ENCODE results near the gene PZP. TPM values are rescaled to one million over a fixed set of nuclear protein-coding genes. Genes with fewer than 3 reads are reported as not detected.

Gene PZP
- total RNA-seq, 1 experiment from 2014 or later = not detected

- H3K56ac ChIP-seq (ENCODE audit: insufficient read length, low read depth, low read length) = no peak overlapping the region
- no peak overlapping the region for H2BK15ac ChIP-seq (ENCODE audit: low read depth, low read length)
- no peak overlapping the region for H4K5ac ChIP-seq (ENCODE audit: insufficient read length, low read depth, low read length)
- no peak overlapping the region for H2AFZ ChIP-seq (ENCODE audit: low read length)
- TF ChIP-seq CTCF (conservative IDR thresholded peaks at IDR 0.05) = no peak
- H3K27me3 ChIP-seq (ENCODE audit: insufficient read depth, low read length) = no peaks in the 10 kb centered on the region
- Mint-ChIP-seq H3K9me3 (no peaks in the 10 kb centered on the region), H3K27me3 (ENCODE audit: low read depth) (no peaks in the 10 kb centered on the region), H3K4me3 (no peak overlapping the region), H3K36me3 (ENCODE audit: insufficient read depth in 1 of 3, low read depth in 3 of 3) (no peaks in the 10 kb centered on the region; a peak in 1 of 7 replicates), H3K4me1 (no peaks in the 10 kb centered on the region), H3K27ac (no peak overlapping the region)
- no CpG with 5 or more reads among the region's 4 CpGs for WGBS (ENCODE audit: extremely low coverage, insufficient read length, low lambda C conversion rate)
- no peak overlapping the region for H3K4me2 ChIP-seq (ENCODE audit: insufficient read depth, insufficient read length, low read length)
- H3K9ac ChIP-seq (ENCODE audit: extremely low read depth, insufficient read length, low read length) = no peak overlapping the region
- no peak overlapping the region for H2BK12ac ChIP-seq (ENCODE audit: insufficient read length, low read depth, low read length)
- H3K23me2 ChIP-seq (ENCODE audit: insufficient read length, low read depth, low read length, poor library complexity, severe bottlenecking) = no peaks in the 10 kb centered on the region
- H3K14ac ChIP-seq (ENCODE audit: insufficient read depth, low read length) = no peak overlapping the region
- H4K20me1 ChIP-seq (ENCODE audit: control insufficient read depth, insufficient read depth, insufficient read length) = no peaks in the 10 kb centered on the region
- no peak overlapping the region for H3T11ph ChIP-seq (ENCODE audit: low read length)
- no peak overlapping the region for H4K91ac ChIP-seq (ENCODE audit: insufficient read length, low read depth, low read length)
- no peak overlapping the region for H3K23ac ChIP-seq (ENCODE audit: insufficient read length, low read depth, low read length)
- DNase-seq = no peak
- no peak overlapping the region for H3K27ac ChIP-seq (ENCODE audit: insufficient read length, low read depth, low read length)
- H3K4me1 ChIP-seq (ENCODE audit: insufficient read depth, low read length) = no peaks in the 10 kb centered on the region
- H3K9me3 ChIP-seq (ENCODE audit: control insufficient read depth, low read depth, low read length) = no peaks in the 10 kb centered on the region
- H2AK5ac ChIP-seq (ENCODE audit: insufficient read length, low read length) = no peak overlapping the region
- H3K79me1 ChIP-seq (ENCODE audit: insufficient read depth, low read depth, low read length, poor library complexity, severe bottlenecking) = no peaks in the 10 kb centered on the region
- H3K18ac ChIP-seq (ENCODE audit: insufficient read length, low read depth, low read length) = no peak overlapping the region
- no peak overlapping the region for H2BK20ac ChIP-seq (ENCODE audit: low read depth, low read length, poor library complexity, severe bottlenecking)
- no peak overlapping the region for H3K4ac ChIP-seq (ENCODE audit: low read depth, low read length)
- H2BK5ac ChIP-seq (ENCODE audit: insufficient read length, low read length) = no peak overlapping the region
- H4K8ac ChIP-seq (replicated peaks; ENCODE audit: insufficient read length, low read depth, low read length) = no peak overlapping the region
- no peaks in the 10 kb centered on the region for H3K79me2 ChIP-seq (ENCODE audit: insufficient read depth, low read length)
- H2BK120ac ChIP-seq (ENCODE audit: low read depth, low read length, poor library complexity, severe bottlenecking) = no peak overlapping the region
Observed at GRCh38 chr12:9180810-9181209, 27.4 kb downstream of the PZP start.

All from H9 (cell line).